MG63 (cell line): Measurements from ENCODE around the gene KLK4. TPM values are rescaled to one million over a fixed set of nuclear protein-coding genes. Genes with fewer than 3 reads are reported as not detected.
A peak's percentile ranks its signal among the peaks of the same experiment; 100 is the strongest.

Experiments used
- DNase-seq: peaks from one replicate; pipeline ENCODE4 v3.0.0-alpha.2; 2020
- H3K27me3 ChIP-seq: fragments of 250-450 bp; sonication (Bioruptor Pico); 2 replicates; pipeline ENCODE4 v1.5.1; 2020; ENCODE audit warnings: mild to moderate bottlenecking, moderate library complexity
- H3K36me3 ChIP-seq: fragments of 250-450 bp; sonication (Bioruptor Pico); 2 replicates; pipeline ENCODE4 v1.5.1; 2020; ENCODE audit warnings: mild to moderate bottlenecking, moderate library complexity
- H3K4me3 ChIP-seq: fragments of 250-450 bp; sonication (Bioruptor Pico); 2 replicates; pipeline ENCODE4 v1.5.1; 2020; ENCODE audit warnings: mild to moderate bottlenecking, moderate library complexity
- H3K9me3 ChIP-seq: fragments of 250-450 bp; sonication (Bioruptor Pico); 2 replicates; pipeline ENCODE4 v1.5.1; 2020; ENCODE audit warnings: mild to moderate bottlenecking, moderate library complexity
- total RNA-seq: library from RNA; depleted of rRNA; stranded (reverse); fragments of >200 nt; shearing (Covaris generic); gene quantifications from 2 replicates; pipeline ENCODE4 v1.2.3, GENCODE V29; 2014; ENCODE audit warnings: low replicate concordance; rRNA removed

The KLK4 gene, protein sequence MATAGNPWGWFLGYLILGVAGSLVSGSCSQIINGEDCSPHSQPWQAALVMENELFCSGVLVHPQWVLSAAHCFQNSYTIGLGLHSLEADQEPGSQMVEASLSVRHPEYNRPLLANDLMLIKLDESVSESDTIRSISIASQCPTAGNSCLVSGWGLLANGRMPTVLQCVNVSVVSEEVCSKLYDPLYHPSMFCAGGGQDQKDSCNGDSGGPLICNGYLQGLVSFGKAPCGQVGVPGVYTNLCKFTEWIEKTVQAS
- total RNA-seq = not detected in 2 replicates

DNA sequence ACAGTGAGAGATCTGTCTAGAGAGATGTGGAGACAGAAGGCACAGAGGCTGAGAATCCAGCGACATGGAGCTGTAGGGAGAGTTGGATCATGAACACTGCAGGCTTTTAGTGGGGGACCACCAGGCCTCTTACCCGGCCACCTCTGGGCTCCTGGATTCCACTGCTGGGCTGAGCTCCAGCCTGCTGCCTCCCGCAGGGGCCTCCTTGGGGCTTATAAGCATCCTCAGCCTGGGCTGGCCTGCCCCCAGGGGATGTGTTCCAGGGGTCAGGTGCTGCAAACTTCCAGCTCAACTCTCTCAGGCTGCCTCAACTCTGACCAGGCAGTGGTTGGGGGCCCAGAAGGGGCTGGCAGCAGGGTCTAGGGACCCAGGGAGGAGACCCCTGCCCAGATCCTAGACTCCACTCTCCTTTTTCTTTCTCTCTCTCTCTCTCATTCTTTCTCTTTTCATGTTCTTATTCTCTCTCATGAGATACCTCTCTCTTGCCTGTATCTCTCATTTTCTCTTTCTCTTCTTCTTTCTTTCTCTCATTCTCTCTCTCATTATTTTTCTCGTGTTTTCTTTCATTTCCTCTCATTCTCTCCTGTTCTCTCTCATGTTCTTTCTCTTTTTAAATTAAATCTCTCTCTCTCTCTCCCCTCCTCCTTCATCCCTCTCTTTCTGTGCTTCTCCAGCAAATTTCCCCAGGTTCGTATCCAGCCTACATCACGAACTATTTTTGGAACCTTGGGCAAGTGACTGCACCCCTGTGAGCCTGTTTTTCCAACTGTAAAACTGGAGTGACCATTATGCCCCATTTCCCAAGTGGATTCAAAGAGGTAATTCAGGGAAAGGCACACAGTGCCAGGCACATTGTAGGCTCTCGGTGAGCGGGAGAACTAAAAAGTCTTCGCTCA lies at the start of gene KLK4:
Gene KLK4 (minus strand): TSS at position 190 of the 896 bp plus-strand sequence. CDS start 657 bp downstream, outside the sequence.
- Histone ChIP-seq H3K36me3 (no peaks in the 10 kb centered on the region), H3K9me3 (no peaks in the 10 kb centered on the region), H3K27me3 (peaks cover 78% of the 10 kb centered on the region), H3K4me3 (no peak within 1 kb of the TSS)
- no peak for DNase-seq

DNA sequence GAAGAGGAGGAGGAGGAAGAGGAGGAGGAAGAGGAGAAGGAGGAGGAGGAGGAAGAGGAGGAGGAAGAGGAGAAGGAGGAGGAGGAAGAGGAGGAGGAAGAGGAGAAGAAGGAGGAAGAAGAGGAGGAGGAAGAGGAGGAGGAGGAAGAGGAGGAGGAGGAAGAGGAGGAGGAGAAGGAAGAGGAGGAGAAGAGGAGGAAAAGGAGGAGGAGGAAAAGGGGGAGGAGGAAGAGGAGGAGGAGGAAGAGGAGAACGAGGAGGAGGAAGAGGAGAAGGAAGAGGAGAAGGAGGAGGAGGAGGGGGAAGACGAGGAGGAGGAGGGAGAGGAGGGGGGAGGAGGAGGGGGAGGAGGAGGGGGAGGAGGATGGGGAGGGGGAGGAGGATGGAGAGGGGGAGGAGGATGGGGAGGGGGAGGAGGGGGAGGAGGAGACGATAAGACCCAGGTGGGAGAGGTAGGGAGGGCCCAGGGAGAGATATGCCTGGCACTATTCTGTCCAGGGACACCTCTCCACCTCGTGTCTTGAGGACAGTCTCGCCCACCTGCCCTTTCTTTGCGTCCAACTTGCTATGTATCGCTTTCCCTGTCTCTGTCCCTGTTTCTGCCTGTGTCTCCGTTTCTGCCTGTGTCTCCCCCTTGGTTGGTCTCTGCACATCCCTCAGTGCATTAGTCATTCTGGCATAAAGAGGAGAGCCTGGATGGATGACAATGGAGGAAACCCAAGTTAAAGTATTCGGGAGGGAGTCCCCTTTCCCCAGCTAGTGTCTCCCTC lies 48.7 kb upstream of the KLK4 start:
- Histone ChIP-seq H3K4me3 (no peak overlapping the region), H3K27me3 (no peaks in the 10 kb centered on the region), H3K36me3 (no peaks in the 10 kb centered on the region), H3K9me3 (0 out of 2 replicates have a peak, but pooled peaks cover 2% of the 10 kb centered on the region)
- DNase-seq = peak; percentile 62

DNA sequence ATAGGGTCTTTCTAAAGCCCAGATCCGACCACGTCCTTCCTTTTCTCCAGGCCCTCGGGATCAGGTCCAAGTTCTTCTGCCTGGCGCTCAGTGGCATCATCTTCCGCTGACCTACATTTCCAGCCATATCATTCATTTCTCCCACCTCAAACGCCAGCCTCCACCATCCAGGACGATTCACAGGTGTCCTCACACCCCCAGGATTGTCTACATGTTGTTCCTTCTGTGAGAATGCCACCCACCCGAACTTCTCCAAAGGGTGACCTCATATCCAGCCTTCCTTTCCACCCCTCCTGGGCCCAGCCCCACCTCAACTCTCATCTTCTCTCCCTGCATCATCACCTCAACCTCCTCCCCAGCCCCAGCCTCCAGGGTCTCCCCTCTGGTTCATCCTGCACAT lies 46.4 kb upstream of the KLK4 start:
- no peaks in the 10 kb centered on the region for H3K36me3 ChIP-seq
- no peaks in the 10 kb centered on the region for H3K9me3 ChIP-seq
- H3K27me3 ChIP-seq = no peaks in the 10 kb centered on the region
- no peak for DNase-seq
- H3K4me3 ChIP-seq = no peak overlapping the region

DNA sequence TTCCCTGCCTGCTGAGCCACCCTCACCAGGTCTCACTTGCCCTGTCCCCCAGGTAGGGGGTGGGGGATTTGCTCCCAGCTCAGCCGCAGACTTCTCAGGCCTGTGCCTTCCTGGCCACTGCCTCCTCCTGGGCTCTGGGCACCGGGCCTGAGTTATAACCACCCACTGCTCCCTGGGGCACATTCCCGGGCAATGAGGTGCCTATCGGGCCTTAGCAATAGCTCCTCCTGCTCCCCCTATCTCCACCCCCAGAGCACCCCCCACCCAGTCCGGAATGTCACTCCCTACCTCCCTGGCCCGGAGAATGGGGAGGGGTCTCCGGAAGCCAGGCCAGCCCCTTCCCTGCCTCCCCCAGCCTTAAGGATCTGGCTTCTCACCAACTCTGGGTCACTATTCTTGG lies 41.7 kb upstream of the KLK4 start, which contains the start of gene KLK5:
Gene KLK5 (minus strand): TSS at position 129 of the 400 bp plus-strand sequence. CDS start 381 bp downstream, outside the sequence.
- no peaks in the 10 kb centered on the region for H3K27me3 ChIP-seq
- H3K9me3 ChIP-seq = no peaks in the 10 kb centered on the region
- H3K36me3 ChIP-seq = peaks cover 10% of the 10 kb centered on the region
- peak within 1 kb of the TSS; percentile 54 for H3K4me3 ChIP-seq
- DNase-seq = peak; percentile 95

DNA sequence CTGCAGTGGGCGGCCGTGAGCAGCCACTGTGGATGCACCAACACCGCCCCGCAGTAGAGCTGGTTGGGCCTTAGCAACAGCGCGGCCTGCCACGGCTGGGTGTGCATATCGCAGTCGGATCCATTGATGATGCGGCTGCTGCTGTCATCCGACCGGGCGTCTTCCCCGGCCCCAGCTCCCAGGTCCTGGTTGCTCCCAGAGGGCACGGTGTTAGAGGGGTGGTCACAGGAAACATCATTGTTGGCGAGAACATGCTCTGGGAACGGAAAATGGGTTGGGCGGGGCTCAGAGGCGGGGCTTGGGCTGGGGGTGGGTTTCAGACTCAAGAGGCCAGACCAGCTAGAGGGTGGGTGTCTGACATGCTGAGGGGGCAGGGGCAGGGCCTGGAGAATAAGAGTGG lies 38.7 kb upstream of the KLK4 start:
- H3K27me3 ChIP-seq = peaks cover 3% of the 10 kb centered on the region; the same call in 1 of the 2 replicates
- DNase-seq = no peak
- H3K36me3 ChIP-seq = peaks cover 17% of the 10 kb centered on the region
- H3K4me3 ChIP-seq = no peak overlapping the region
- no peaks in the 10 kb centered on the region for H3K9me3 ChIP-seq

DNA sequence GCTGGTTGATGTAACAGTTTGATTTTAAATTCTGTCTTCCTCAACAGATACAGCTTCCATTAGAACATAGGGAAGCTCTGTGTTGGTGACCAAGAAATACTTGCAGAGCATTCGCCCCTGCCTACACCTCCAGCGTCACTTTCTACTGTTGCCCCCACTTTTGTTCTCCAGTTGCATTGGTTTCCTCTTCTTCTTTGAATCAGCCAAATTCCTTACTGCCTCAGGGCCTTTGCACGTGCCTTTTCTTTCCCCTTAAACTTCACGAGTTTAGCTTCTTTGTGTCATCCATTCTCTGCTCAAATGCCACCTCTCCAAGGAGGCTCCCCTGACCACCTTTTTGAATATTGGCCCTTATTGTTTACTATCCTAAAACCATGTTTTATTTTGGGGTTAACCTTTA lies 35.9 kb upstream of the KLK4 start:
- DNase-seq = no peak
- Histone ChIP-seq H3K36me3 (peaks cover 27% of the 10 kb centered on the region), H3K27me3 (peaks cover 3% of the 10 kb centered on the region; the same call in 1 of the 2 replicates), H3K9me3 (no peaks in the 10 kb centered on the region), H3K4me3 (no peak overlapping the region)

DNA sequence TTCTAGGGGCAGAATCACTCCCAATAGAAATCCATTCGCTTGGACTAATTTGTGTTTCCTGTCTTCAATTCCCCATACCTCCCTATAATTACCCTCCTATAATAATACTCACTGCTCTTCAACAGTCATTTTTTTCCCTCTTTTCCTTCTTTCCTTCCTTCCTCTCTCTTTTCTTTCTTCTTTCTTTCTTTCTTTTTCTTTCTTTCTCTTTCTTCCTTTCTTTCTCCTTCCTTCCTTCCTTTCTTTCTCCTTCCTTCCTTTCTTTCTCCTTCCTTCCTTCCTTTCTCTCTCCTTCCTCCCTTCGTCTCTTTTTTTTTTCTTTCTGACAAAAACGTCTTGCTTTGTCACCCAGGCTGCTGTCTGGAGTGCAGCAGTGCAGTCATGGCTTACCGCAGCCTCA lies 33.6 kb upstream of the KLK4 start:
- Histone ChIP-seq H3K4me3 (no peak overlapping the region), H3K27me3 (peaks cover 3% of the 10 kb centered on the region; the same call in 1 of the 2 replicates), H3K9me3 (peaks cover 2% of the 10 kb centered on the region), H3K36me3 (peaks cover 26% of the 10 kb centered on the region)
- DNase-seq = no peak

DNA sequence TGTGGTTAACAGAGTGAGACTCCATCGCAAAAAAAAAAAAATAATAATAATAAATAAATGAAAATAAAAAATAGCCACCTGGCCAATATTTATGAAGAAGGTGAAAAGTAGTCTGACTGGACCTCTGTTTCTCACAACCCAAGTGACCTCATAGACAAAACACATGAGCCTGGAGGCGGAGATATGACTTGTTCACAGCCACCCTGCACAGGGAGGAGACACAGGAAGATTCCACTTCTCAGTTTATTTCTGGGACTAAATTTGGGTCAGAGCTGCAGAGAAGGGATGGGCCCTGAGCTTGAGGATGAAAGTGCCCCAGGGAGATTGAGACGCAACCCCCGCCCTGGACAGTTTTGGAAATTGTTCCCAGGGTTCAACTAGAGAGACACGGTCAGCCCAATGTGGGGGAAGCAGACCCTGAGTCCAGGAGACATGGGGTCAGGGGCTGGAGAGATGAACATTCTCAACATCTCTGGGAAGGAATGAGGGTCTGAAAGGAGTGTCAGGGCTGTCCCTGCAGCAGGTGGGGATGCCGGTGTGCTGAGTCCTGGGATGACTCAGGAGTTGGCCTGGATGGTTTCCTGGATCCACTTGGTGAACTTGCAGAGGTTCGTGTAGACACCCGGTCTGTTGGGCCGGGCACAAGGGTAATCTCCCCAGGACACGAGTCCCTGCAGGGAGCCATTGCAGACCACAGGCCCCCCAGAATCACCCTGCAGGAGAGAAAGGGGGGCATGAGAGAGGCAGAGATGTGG lies 32.1 kb upstream of the KLK4 start:
- Histone ChIP-seq H3K36me3 (peaks cover 20% of the 10 kb centered on the region), H3K27me3 (peaks cover 3% of the 10 kb centered on the region; the same call in 1 of the 2 replicates), H3K4me3 (no peak overlapping the region), H3K9me3 (peaks cover 5% of the 10 kb centered on the region)
- peak; percentile 69 for DNase-seq

DNA sequence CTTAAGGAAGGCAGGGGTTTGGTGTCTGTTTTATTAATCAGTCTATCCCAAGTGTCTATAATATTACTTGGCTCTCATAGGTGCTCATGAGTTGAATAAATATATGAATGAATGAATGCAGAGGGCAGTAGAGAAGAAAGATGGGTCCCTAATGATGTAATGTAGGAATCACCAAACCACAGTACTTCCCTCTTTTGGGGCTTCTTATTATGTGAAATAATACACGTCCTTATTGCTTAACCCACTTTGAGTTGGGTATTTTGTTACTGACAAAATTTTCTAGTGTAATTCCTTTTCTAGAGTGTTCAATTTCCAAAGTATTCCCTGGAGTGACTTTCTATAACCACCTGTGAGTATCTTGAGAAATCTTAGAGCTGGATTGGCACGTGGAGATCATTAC lies 28.4 kb upstream of the KLK4 start:
- peaks cover 5% of the 10 kb centered on the region for H3K9me3 ChIP-seq
- H3K36me3 ChIP-seq = peaks cover 10% of the 10 kb centered on the region
- no peaks in the 10 kb centered on the region for H3K27me3 ChIP-seq
- DNase-seq = no peak
- no peak overlapping the region for H3K4me3 ChIP-seq

DNA sequence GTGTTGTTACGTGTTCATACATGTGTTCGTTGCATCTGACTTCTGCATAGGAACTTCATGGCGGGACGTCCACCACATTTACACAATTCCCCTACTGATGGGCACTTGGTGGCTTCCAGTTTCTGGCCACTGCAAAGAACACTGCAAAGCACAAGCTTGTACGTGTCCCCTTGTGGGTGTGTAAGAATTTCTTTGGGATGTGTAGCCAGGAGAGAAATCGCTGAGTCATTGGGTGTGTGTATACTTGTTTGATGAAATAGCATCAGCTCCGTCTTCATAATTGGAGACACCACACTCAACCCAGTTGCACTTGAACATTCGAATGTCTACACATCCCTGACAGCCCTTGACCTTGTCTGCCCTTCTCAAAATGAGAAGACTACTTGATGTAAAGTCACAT lies 22.4 kb upstream of the KLK4 start:
- H3K4me3 ChIP-seq = no peak overlapping the region
- no peaks in the 10 kb centered on the region for H3K27me3 ChIP-seq
- peak; percentile 48 for DNase-seq
- no peaks in the 10 kb centered on the region for H3K36me3 ChIP-seq
- H3K9me3 ChIP-seq = peaks cover 2% of the 10 kb centered on the region; the same call in 1 of the 2 replicates

DNA sequence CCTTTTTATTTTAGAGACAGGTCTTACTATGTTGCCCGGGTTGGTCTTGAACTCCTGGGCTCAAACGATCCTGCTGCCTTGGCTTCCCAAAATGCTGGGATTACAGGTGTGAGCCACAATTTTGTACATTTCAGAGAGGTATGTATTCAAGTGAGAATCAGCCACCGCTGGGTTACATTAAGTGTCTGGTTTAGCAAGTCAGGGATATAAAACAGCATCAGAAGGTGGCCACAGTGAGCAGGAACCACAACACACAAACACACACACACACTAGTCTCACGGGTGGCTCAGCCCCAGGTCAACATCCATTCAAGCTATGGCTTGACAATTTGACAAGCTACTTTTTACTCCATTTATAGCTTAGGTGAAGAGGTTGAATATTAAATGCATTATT lies 21.5 kb upstream of the KLK4 start:
- DNase-seq = no peak
- H3K27me3 ChIP-seq = no peaks in the 10 kb centered on the region
- H3K9me3 ChIP-seq = peaks cover 2% of the 10 kb centered on the region; the same call in 1 of the 2 replicates
- no peaks in the 10 kb centered on the region for H3K36me3 ChIP-seq
- no peak overlapping the region for H3K4me3 ChIP-seq

DNA sequence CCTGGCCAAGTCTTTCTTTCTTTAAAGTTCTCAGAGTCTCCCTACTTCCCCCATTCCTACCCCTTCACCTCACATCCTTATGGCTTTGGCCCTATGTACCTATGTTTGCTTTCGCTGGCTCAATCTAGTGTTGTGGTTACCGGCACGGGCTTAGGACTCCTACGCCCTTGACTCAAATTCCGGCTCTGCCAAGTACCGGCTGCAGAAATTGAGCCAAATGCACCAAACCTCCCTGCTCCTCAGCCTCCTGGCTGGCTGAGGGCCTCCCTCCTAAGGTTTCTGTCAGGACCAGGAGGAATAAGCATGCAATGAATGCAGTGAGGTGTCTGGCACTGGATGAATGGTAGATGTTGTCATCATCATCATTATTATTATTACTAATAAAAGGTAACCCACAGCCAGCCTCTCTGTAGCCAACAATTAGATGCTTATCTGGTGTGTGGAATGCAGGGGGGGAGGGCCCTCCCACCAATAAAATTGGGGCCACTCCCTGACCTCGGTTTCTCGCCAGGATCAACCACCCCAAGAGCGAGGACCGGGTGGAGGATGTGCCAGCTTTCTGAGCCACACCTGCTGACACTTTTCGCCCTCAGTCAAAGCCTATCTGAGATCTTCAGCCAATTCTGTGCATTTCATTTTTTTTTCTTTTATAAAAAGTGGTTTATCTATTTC lies 21.0 kb upstream of the KLK4 start:
- no peaks in the 10 kb centered on the region for H3K36me3 ChIP-seq
- H3K9me3 ChIP-seq = peaks cover 2% of the 10 kb centered on the region; the same call in 1 of the 2 replicates
- H3K27me3 ChIP-seq = no peaks in the 10 kb centered on the region
- peak; percentile 97 for DNase-seq
- H3K4me3 ChIP-seq = no peak overlapping the region

DNA sequence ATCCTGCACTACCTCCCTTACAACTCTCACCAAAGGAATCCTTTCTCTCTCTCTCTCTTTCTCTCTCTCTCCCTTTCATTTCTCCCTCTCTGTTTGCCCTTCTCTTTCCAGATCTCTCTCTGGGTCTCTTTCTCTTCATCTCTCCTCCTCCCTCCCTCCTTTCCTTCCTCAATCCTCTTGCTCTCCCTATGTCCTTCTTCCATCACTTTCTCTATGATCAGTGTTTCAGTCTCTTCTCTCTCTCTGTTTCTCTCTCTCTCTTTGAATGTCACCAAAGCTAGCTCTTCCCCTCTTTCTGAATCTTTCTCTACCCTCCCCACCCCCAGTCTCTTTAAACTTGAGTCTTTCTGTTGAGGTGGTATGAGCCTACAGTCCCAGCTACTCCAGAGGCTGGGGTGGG lies 19.8 kb upstream of the KLK4 start:
- Histone ChIP-seq H3K4me3 (no peak overlapping the region), H3K27me3 (no peaks in the 10 kb centered on the region), H3K36me3 (no peaks in the 10 kb centered on the region), H3K9me3 (peaks cover 2% of the 10 kb centered on the region; the same call in 1 of the 2 replicates)
- no peak for DNase-seq

DNA sequence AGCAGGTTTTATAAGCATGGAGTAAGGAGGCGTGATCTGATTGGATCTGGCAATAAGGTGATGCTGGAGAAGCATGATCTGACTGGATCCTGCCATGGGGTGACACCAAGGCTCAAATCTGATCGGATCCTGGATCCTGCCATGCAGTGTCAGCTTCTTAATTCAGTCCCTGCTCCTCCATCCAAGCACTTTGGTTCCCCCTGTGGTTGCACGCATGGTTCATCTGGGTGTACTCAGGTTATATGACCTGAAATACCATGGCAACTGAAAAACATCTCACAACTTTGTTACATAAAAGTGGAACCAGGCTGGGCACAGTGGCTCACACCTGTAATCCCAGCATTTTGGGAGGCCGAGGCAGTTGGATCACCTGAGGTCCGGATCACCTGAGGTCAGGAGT lies 17.6 kb upstream of the KLK4 start:
- no peaks in the 10 kb centered on the region; the same call in 1 of the 2 replicates for H3K27me3 ChIP-seq
- peaks cover 2% of the 10 kb centered on the region; the same call in 1 of the 2 replicates for H3K9me3 ChIP-seq
- no peak for DNase-seq
- no peak overlapping the region for H3K4me3 ChIP-seq
- H3K36me3 ChIP-seq = no peaks in the 10 kb centered on the region

DNA sequence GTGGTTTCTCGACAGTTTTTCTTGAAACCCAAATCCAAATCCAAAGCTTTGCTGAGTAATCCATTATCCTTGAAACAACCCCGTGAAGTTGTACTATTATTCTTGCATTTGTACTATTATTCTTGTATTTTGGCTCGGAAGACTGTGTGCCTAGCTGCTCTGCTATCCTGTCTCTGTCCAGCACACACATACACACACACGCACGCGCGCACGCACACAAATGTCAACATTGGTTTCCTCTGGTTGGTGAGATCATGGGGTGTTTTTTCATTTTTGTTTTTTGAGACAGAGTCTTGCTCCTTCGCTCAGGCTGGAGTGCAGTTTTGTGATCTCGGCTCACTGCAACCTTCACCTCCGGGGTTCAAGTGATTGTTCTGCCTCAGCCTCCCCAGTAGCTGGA lies 14.9 kb upstream of the KLK4 start:
- Histone ChIP-seq H3K9me3 (peaks cover 2% of the 10 kb centered on the region; the same call in 1 of the 2 replicates), H3K36me3 (no peaks in the 10 kb centered on the region), H3K4me3 (no peak overlapping the region), H3K27me3 (peaks cover 10% of the 10 kb centered on the region)
- no peak for DNase-seq
